Amygdala (tissue), 56 donors: ENCODE results near the gene CLINT1.
"Not testable (repeated sequence)": the region's sequence is repeated elsewhere in the genome, so short reads cannot be mapped to it uniquely, and the experiment has no call there.

Source experiments
- DNase-seq, 56 donors: peaks; one replicate each; lab custom pipeline; 2025; lab: John Stamatoyannopoulos, UW

The CLINT1 gene

DNA sequence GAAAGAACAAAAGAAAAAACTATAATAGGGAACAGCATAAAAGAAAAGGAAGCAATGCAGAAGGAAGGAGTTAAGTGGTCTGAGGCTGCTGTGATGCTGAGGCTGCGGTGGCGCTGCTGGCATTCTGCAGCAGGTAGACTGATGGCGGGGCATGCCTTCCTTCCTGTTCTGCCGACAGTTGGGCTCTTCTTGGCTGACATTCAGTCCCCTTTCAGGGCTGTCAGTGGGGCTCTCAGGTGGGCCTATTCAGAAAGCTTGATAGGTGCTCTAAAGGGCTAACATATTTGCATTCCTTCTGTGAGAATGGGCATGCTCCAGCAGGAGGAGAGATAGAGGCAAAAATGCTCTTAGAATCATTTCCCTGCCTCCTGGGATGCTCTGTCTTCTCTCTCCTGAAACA is 5.1 kb upstream of the CLINT1 start:
- DNase-seq, result no peak

GRCh38 chr5:157862183-157862851 is 3.4 kb upstream of the CLINT1 start:
- DNase-seq, result no peak

GRCh38 chr5:157860898-157861890 is 2.2 kb upstream of the CLINT1 start:
- DNase-seq, result no peak

GRCh38 chr5:157859227-157859575 is 256 bp upstream of the CLINT1 start:
- DNase-seq, result no peak

DNA sequence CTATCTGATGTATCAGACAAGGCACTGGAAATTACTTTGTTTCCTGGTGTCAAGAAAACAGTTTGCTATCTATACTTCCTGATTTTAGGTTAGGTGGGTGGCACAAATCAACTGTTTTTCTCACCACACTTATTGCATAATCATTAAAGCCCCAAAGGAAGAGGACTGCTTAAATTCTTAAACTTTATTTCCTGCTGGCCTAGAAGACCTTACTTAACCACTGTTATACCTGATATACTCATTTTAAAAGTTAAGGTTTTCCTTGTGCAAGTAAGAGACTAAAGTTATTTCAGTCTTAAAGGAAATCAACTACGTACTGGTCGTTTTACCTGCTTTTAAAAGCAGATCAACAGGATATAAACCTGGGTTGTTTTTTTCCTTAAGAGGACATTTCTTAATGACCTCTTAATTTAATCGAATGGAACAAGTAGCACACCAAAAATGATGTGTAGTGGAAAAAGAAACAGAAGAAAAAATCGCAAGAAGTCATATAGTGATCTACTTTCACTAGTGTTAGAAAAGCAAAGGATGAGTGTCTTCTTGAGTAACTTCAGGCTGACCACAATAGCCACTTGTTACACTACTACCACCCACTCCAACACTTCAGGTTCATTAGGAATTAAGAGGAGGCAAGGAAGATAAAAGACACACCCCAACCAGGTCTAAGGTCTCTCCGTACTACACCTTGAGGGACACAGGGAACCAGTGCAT is 974 bp downstream of the CLINT1 start:
- DNase-seq, result peak in 1 of 56 donors; percentile 1

GRCh38 chr5:157855404-157855994 is 3.4 kb downstream of the CLINT1 start:
- peak in 23 of 56 donors; percentile 1 to 61 (median 10) for DNase-seq

DNA sequence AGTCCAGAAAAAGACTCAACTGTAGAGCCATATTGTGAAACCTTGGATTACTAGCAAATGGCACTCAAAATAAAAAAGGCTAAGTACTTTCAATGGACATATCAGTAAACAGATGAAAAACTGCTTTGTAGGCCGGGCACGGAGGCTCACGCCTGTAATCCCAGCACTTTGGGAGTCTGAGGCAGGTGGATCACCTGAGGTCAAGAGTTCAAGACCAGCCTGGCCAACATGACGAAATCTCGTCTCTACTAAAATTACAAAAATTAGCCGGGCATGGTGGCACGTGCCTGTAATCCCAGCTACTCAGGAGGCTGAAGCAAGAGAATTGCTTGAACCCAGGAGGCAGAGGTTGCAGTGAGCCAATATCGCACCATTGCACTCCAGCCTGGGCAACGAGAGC is 5.6 kb downstream of the CLINT1 start:
- DNase-seq, result not testable (repeated sequence)

GRCh38 chr5:157845914-157846598 is 12.9 kb downstream of the CLINT1 start:
- DNase-seq, result no peak

GRCh38 chr5:157842787-157843186 is 16.2 kb downstream of the CLINT1 start:
- DNase-seq, result no peak

GRCh38 chr5:157842185-157842584 is 16.8 kb downstream of the CLINT1 start:
- DNase-seq, result no peak

DNA sequence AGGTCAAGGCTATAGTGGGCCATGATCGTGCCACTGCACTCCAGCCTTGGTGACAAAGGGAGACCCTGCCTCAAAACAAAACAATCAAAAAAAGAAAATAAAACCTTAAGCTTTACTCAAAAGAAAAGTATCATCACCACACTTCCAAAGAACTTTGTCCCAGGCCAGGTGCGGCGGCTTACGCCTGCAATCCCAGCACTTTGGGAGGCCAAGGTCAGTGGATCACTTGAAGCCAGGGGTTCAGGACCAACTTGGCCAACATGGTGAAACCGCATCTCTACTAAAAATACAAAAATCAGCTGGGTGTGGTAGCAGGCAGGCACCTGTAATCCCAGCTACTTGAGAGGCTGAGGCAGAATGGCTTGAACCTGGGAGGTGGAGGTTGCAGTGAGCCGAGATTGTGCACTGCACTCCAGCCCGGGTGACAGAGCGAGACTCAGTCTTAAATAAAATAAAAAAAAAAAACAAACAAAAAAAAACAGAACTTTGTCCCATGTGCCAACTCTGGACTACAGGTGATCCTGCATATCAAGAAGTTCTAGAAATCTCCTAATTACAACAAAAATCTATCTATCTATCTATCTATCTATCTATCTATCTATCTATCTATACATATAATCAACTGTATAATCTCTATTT is 19.7 kb downstream of the CLINT1 start:
- DNase-seq, result no peak

- DNase-seq, result no peak
These were observed 22.7 kb downstream of the CLINT1 start for GRCh38 chr5:157836121-157836753.

DNA sequence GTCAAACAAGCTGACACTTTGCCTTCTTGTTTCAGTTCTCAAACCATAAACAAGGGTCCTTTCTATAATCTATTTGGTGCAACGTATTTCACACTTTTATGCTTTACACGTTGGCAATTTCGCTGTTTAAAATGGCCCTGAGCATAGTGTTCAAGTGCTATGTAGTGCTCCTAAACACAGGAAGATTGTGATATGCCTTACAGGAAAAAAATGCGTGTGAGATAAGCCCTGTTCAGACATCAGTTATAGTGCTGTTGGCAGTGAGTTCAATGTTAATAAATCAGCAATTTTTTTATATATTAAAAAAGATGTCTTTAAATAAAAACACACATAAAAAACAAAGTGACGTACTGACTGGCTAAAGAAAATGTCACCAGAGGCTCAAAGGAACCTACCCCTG is 23.9 kb downstream of the CLINT1 start:
- DNase-seq, result no peak

DNA sequence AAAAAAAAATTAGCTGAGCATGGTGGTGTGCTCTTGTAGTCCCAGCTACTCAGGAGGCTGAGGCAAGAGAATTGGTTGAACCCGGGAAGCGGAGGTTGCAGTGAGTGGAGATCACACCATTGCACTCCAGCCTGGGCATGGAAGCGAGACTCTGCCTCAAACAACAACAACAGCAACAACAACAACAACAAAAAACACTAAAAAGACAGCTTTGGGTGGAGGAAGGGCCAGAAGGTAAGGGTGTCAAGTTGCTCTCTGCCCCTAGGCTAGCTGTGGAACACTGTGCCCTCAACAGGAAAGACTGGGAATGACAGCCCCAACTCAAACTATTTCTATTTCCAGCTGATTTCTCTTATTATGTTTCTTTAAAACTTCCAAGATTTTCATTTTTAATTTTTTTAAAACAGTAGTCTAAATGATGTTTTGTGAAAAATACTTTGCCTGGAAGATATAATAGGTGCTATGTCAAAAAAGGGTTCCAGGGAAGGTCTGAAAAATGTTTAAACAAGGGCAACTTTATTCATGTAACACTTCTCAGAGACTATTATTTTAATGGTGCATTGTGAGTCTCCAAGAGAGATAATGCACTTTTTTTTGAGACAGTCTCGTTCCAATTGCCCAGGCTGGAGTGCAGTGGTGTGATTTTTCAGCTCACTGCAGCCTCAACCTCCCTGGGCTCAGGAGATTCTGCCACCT is 29.9 kb downstream of the CLINT1 start:
- no peak for DNase-seq

DNA sequence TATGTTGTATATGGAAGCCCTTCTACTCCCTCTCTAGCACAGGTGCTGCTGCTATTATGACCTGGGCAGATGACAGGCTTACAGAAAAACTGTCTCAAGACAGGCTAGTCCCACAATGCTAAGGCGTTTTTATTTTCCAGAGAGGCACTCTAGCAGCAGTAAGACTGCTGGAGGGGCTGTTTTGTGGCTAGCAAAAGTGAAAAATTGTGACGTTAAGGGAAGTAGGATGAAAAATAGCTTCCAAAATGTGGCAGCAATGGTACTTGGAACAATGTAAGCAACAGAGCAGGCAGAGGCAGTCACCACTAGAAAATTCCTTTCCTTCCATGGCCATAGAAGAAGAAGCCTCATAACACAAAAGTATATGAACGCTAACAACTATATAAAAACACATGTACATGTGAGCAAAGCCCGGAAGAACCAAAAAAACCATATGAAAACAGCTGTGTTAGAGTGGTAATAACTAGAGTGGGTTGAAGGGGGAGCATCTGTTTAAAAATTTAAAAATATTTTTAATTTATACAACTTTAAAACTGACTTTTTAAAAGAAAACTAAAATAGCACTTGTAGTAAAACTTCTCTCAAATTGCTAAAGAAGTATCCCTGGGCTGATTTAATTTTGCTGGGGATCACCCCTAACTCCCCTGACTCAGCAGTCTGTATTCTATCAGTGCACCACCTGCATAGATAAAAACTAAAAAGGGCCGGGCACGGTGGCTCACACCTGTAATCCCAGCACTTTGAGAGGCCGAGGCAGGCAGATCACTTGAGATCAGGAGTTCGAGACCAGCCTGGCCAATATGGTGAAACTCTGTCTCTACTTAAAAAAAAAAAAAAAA is 30.6 kb downstream of the CLINT1 start:
- no peak for DNase-seq

DNA sequence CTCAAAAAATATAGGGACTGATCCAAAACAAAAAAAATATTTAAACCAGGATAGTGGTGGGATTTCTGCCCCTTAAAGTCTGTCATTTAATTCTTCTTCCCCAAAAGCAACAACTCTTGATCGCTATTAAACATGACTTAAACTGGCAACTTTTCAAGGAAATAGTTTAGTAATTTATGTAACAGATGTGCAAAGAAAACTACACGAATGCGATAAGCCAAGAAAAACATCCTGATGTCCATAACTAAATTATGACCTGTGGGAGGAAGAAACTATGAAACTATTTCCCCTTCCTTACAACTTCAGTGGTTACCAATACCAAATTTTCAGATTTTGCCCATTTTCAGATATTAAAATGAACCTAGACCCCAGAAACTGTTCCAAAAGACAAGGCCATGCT is 31.5 kb downstream of the CLINT1 start:
- DNase-seq, result no peak

DNA sequence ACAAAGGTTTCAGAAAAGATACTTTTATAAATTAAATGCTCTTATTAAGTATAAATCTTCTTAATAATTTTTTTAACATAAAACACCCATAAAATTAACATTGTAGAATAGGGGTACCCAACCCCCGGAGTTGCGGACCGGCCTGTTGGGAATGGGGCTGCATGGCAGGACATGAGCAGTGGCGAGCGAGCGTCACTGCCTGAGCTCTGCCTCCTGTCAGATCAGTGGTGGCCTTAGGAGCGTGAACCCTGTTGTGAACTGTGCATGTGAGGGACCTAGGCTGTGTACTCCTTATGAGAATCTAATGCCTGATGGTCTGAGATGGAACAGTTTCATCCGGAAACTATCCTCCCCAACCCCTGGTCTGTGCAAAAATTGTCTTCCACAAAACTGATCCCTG is 35.3 kb downstream of the CLINT1 start:
- DNase-seq, result no peak
